DND-41 (cell line): Measurements from ENCODE around the gene PBX3.

Experiments
- EZH2 ChIP-seq: IDR thresholded peaks from 3 replicates; pipeline ENCODE4 v1.6.1; 2012; ENCODE audit warnings: borderline replicate concordance, low read depth, mild to moderate bottlenecking, moderate library complexity, low read length, inconsistent platforms; ENCODE audit not compliant: severe bottlenecking
- TF ChIP-seq, protein P1 (sequence below): IDR thresholded peaks from 2 replicates; pipeline ENCODE4 v1.5.1; 2012; ENCODE audit warnings: borderline replicate concordance, low read length, moderate library complexity, mild to moderate bottlenecking; ENCODE audit not compliant: poor library complexity, severe bottlenecking; ENCODE audit errors: extremely low read depth

- TF ChIP-seq EZH2, result no peak
- TF ChIP-seq, protein P1, sequence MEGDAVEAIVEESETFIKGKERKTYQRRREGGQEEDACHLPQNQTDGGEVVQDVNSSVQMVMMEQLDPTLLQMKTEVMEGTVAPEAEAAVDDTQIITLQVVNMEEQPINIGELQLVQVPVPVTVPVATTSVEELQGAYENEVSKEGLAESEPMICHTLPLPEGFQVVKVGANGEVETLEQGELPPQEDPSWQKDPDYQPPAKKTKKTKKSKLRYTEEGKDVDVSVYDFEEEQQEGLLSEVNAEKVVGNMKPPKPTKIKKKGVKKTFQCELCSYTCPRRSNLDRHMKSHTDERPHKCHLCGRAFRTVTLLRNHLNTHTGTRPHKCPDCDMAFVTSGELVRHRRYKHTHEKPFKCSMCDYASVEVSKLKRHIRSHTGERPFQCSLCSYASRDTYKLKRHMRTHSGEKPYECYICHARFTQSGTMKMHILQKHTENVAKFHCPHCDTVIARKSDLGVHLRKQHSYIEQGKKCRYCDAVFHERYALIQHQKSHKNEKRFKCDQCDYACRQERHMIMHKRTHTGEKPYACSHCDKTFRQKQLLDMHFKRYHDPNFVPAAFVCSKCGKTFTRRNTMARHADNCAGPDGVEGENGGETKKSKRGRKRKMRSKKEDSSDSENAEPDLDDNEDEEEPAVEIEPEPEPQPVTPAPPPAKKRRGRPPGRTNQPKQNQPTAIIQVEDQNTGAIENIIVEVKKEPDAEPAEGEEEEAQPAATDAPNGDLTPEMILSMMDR, result no peak
Observed at GRCh38 chr9:125772740-125773139, 25.6 kb downstream of the PBX3 start.
